ENCODE data around the gene OR1D5. TPM values are rescaled to one million over a fixed set of nuclear protein-coding genes. Genes with fewer than 3 reads are reported as not detected.
"Not testable (repeated sequence)": the region's sequence is repeated elsewhere in the genome, so short reads cannot be mapped to it uniquely, and the experiment has no call there.

Gene OR1D5, protein sequence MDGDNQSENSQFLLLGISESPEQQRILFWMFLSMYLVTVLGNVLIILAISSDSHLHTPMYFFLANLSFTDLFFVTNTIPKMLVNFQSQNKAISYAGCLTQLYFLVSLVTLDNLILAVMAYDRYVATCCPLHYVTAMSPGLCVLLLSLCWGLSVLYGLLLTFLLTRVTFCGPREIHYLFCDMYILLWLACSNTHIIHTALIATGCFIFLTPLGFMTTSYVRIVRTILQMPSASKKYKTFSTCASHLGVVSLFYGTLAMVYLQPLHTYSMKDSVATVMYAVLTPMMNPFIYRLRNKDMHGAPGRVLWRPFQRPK
- not detected for total RNA-seq

DNA sequence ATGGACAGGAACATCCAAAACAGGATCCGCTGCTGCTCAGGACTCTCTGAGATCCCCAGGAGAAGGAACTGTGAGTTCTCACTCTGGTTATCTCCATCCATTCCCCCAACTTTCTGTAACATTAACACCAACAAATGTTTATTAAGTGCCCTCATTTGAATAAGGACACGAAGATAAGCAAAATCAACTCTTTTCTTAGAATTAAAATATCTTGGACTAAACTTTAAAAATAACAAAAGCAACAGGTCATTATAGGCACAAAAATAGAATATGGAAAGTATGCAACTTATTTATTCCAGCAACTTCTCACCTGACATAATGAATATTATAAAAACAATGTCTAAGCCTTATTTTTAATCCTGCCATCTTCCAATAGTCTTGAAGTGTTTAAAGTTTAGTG, at the start of gene OR1D5:
Gene OR1D5 (minus strand): TSS at position 101 of the 400 bp plus-strand sequence. CDS start 0 bp downstream, at position 101.
- H3K36me3 Mint-ChIP-seq (ENCODE audit: low read depth); H3K9me3 Mint-ChIP-seq (ENCODE audit: insufficient read depth); H3K4me1 Mint-ChIP-seq (ENCODE audit: low read depth); H3K4me3 Mint-ChIP-seq; DNase-seq; H3K27ac Mint-ChIP-seq; H3K27me3 Mint-ChIP-seq (ENCODE audit: low read depth); CTCF ChIA-PET; ATAC-seq; POLR2A ChIA-PET: not testable (repeated sequence)

DNA sequence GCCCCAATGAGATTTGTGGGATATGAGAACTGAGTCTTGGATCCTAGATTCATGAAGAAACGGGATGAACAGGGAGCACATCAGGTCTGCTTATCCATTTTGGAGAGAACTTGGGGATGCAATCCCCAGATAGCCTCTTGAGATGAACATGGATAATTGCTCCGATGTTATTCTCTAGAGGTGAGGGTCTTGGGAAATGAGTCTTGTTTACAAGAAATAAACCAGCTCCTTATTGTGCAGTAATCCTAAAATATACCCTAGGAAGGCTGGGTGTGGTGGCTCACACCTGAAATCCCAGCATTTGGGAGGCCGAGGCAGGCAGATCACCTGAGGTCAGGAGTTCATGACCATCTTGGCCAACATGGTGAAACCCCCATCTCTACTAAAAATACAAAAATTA, 40.9 kb upstream of the OR1D5 start, which contains the start of gene OR1D2:
Gene OR1D2 (minus strand): TSS at position 101 of the 400 bp plus-strand sequence. CDS start 11,426 bp downstream, outside the sequence.
- H3K9me3 Mint-ChIP-seq (ENCODE audit: insufficient read depth): peaks cover 3% of the 10 kb centered on the region
- CTCF ChIA-PET: no interaction called here
- H3K36me3 Mint-ChIP-seq (ENCODE audit: low read depth): no peaks in the 10 kb centered on the region
- DNase-seq (no peak), ATAC-seq (no peak)
- POLR2A ChIA-PET: no interaction called here
- H3K4me3 Mint-ChIP-seq: no peak within 1 kb of the TSS
- H3K27me3 Mint-ChIP-seq (ENCODE audit: low read depth): peaks cover 2% of the 10 kb centered on the region
- no peaks in the 10 kb centered on the region for H3K4me1 Mint-ChIP-seq (ENCODE audit: low read depth)
- H3K27ac Mint-ChIP-seq: no peak within 1 kb of the TSS

DNA sequence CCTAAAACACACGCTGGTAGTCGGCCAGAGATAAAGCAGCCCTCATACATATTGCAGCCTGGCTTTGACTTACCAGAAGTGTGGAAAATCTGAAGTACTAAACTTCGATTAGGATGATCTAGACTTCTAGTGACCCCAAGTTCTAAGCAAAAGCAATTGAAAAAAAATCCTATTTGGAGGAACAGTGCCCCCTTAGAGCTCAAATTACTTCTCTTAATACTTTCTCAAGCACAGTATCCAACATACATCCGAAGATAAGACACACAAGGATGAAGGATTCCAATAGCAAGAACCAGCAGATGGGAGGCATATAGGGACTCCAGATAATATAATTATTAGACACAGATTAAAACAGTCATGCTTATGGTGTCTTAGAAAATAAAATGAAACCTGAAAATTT, 10.4 kb upstream of the OR1D5 start:
- H3K27ac Mint-ChIP-seq; ATAC-seq; CTCF ChIA-PET; H3K27me3 Mint-ChIP-seq (ENCODE audit: low read depth); H3K4me1 Mint-ChIP-seq (ENCODE audit: low read depth); POLR2A ChIA-PET; H3K9me3 Mint-ChIP-seq (ENCODE audit: insufficient read depth); DNase-seq; H3K4me3 Mint-ChIP-seq; H3K36me3 Mint-ChIP-seq (ENCODE audit: low read depth): not testable (repeated sequence)

DNA sequence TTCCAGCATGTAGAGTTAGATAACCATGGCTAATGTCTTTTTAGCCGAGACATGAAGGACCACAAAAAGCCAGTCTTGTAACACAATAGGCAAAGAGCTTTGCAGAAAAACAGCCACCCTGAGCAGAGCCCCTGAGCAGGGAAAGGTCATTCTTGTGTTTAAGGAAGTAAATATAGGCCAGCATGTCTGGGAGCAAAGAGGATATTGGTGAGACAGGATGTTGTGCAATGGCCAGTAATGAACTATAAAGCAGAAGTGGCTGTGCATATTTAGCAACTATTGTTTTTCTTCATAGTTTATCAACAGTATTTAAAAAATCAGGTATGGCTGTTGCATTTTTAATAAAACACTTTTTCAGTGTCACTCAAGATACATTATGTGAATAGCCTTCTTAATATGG, 1.8 kb upstream of the OR1D5 start:
- CTCF ChIA-PET; DNase-seq; H3K4me1 Mint-ChIP-seq (ENCODE audit: low read depth); H3K9me3 Mint-ChIP-seq (ENCODE audit: insufficient read depth); H3K4me3 Mint-ChIP-seq; H3K27ac Mint-ChIP-seq; H3K36me3 Mint-ChIP-seq (ENCODE audit: low read depth); H3K27me3 Mint-ChIP-seq (ENCODE audit: low read depth); ATAC-seq; POLR2A ChIA-PET: not testable (repeated sequence)

DNA sequence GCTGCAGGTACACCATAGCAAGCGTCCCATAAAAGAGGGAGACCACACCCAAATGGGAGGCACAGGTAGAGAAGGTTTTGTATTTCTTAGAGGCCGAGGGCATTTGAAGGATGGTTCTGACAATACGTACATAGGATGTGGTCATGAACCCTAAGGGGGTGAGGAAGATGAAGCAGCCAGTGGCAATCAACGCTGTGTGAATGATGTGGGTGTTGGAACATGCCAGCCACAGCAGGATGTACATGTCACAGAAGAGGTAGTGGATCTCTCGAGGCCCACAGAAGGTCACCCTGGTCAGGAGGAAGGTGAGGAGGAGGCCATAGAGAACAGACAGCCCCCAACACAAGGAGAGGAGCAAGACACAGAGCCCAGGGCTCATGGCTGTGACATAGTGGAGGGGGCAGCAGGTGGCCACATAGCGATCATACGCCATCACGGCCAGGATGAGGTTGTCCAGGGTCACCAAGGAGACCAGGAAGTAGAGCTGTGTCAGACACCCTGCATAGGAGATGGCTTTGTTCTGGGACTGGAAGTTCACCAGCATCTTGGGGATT, 506 bp downstream of the OR1D5 start:
- H3K27ac Mint-ChIP-seq; ATAC-seq; H3K4me1 Mint-ChIP-seq (ENCODE audit: low read depth); CTCF ChIA-PET; H3K36me3 Mint-ChIP-seq (ENCODE audit: low read depth); DNase-seq; H3K9me3 Mint-ChIP-seq (ENCODE audit: insufficient read depth); POLR2A ChIA-PET; H3K27me3 Mint-ChIP-seq (ENCODE audit: low read depth); H3K4me3 Mint-ChIP-seq: not testable (repeated sequence)

DNA sequence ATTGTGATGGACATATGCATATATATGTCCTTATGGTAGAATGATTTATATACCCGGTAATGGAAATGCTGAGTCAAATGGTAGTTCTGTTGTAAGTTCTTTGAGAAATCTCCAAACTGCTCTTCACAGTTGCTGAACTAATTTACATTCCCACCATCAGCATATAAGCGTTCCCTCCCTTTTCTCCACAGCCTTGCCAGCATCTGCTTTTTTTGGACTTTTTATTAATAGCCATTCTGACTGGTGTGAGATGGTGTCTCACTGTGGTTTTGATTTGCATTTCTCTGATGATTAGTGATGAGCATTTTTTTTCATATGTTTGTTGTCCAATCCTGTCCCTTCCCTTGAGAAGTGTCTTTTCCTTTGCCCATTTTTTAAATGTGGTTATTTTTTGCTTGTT, 8.5 kb downstream of the OR1D5 start:
- H3K27me3 Mint-ChIP-seq (ENCODE audit: low read depth); DNase-seq; POLR2A ChIA-PET; CTCF ChIA-PET; H3K9me3 Mint-ChIP-seq (ENCODE audit: insufficient read depth); H3K4me1 Mint-ChIP-seq (ENCODE audit: low read depth); H3K4me3 Mint-ChIP-seq; H3K27ac Mint-ChIP-seq; H3K36me3 Mint-ChIP-seq (ENCODE audit: low read depth); ATAC-seq: not testable (repeated sequence)

DNA sequence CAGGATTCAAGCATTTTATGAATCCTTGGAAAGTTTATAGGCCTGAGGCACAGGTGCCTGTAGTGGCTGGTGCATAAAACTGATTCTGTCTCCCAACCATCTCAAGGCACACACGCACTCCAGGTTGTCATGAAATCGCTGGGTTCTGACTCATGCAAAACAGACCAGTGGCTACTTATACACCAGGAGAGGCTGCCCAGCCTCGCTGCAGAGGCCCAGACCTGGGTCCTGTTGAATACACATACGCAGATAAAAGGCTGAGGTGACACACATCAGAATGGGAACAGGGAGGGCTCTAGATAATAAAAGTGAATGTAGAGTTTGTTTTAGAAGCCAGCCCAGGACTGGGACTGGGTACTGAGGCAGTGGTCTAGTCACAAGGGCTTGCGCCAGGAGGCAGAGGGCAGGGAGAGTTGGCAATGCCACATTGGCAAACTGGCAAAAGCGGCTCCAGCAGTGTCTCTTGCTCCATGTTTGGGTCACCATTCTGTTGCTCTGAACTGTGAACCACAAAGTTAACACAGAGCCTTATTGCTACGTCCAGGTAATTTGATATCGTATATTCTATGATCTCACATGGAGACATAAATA, 13.6 kb downstream of the OR1D5 start:
- ChIA-PET CTCF (interaction anchor here (0.6 to 1.6 kb wide), 5 partner anchors 201 to 620 kb away, joined by 3 to 6 read pairs (median 3); partner anchors contain the start of genes CTNS and SHPK), POLR2A (interaction anchor here (0.6 kb wide), 1 partner anchor 91 kb away, joined by 7 read pairs; no protein-coding TSS in a partner anchor)
- no peaks in the 10 kb centered on the region for H3K36me3 Mint-ChIP-seq (ENCODE audit: low read depth)
- no peaks in the 10 kb centered on the region for H3K9me3 Mint-ChIP-seq (ENCODE audit: insufficient read depth)
- no peak overlapping the region for H3K27ac Mint-ChIP-seq
- ATAC-seq (no peak), DNase-seq (peak; percentile 20)
- peaks cover 7% of the 10 kb centered on the region for H3K27me3 Mint-ChIP-seq (ENCODE audit: low read depth)
- peak overlapping the region; percentile 89 for H3K4me3 Mint-ChIP-seq
- peaks cover 13% of the 10 kb centered on the region for H3K4me1 Mint-ChIP-seq (ENCODE audit: low read depth)

DNA sequence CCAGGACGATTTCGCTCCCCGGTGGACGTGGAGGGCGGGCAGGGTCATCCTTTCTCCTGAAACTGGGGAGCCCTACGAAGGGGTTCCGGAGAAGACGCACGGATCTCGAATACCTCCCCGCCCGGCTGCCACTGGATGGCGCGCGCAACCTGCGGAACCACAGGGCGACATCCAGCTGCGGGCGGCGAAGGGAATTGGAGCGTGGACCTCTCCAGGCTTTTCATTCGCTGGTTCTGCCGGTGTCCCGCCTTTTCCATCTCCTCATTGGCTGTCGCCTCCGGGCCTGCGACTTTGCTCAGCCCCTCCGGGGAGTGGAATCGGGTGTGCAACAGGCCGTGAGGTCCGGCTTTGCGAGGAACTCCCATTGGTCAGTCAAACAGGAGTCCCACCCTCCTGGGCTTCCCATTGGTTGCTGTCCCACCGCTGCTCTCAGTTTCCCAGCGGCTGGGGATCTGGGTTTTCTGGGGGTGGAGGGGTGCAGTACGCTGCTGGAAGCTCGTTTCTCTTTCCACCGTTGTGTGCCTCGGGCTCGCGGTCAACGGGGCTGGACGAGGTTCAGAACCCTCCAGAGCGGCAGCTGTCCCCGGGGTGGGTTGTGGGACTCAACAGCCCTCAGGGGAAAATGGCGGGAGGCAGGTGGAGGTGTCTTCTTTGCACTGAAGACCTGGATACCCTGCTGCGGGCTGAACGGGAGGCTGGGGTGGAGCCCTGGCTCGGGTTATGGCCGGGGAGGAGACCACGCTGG, 14.5 kb downstream of the OR1D5 start:
- peak overlapping the region; percentile 84 for H3K27ac Mint-ChIP-seq
- H3K9me3 Mint-ChIP-seq (ENCODE audit: insufficient read depth): peaks cover 7% of the 10 kb centered on the region
- ATAC-seq (peak; percentile 100), DNase-seq (peak; percentile 96)
- no peaks in the 10 kb centered on the region for H3K36me3 Mint-ChIP-seq (ENCODE audit: low read depth)
- CTCF ChIA-PET: interaction anchor here (0.6 to 1.6 kb wide), 12 partner anchors 9 to 967 kb away, joined by 3 to 6 read pairs (median 3); partner anchors contain the start of genes CTNS and SHPK
- H3K27me3 Mint-ChIP-seq (ENCODE audit: low read depth): peaks cover 7% of the 10 kb centered on the region
- H3K4me1 Mint-ChIP-seq (ENCODE audit: low read depth): peaks cover 13% of the 10 kb centered on the region
- H3K4me3 Mint-ChIP-seq: peak overlapping the region; percentile 89
- POLR2A ChIA-PET: interaction anchor here (1.0 kb wide), 1 partner anchor 587 kb away, joined by 4 read pairs; the partner anchor contains the start of genes CTNS and SHPK

DNA sequence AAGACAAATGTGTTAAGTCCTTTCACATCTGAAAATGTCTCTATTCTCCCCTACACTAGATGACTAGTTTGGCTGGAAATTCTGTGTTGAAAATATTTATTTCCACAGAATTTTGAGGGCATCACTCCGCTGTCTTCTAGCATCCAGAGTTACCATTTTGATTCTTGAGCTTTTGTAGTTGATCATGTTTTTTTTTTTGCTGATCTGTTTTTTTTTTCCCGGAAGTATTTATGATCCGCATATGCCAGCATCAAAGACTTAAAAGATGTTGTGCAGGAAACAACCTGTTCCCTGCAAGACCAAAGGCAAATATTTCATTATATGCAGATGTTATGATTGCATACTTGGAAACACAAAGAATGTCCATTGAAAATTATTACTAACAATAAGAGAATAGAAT, 16.7 kb downstream of the OR1D5 start:
- CTCF ChIA-PET: no interaction called here
- no peak overlapping the region for H3K27ac Mint-ChIP-seq
- peaks cover 13% of the 10 kb centered on the region for H3K4me1 Mint-ChIP-seq (ENCODE audit: low read depth)
- peaks cover 19% of the 10 kb centered on the region for H3K9me3 Mint-ChIP-seq (ENCODE audit: insufficient read depth)
- H3K27me3 Mint-ChIP-seq (ENCODE audit: low read depth): peaks cover 9% of the 10 kb centered on the region
- H3K4me3 Mint-ChIP-seq: no peak overlapping the region
- no peak for DNase-seq
- ATAC-seq: no peak
- H3K36me3 Mint-ChIP-seq (ENCODE audit: low read depth): no peaks in the 10 kb centered on the region
- POLR2A ChIA-PET: no interaction called here

DNA sequence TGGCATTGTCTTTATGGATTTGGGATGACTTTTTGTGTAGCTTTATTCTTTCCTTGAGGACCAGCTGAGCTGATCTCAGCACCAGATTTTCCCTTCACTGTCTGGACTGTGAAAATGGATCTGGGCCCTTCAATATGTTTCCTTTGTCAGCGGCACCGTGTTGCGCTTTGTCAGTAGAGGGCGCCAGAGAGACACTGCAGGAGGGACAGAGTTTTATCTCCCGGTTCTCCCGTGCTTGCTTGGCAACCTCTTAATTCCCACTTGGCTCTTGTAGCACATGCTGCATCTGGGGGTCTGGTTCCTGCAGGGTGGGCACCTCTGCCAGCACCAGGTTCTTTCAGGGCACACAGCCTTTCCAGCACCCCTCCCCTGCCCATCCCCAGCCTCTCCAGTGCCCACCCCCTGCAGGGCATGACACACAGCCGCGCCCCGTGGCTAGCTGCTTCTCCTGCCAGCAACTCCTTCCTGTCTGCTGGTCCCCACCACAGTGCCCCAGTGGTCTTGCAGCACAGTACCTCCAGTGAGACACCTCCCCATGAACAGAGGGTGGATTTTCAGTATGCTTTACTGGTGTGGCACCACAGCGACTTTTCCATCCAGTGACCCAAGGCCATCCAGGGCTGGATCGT, 19.6 kb downstream of the OR1D5 start:
- no peak for ATAC-seq
- H3K27me3 Mint-ChIP-seq (ENCODE audit: low read depth): peaks cover 9% of the 10 kb centered on the region
- DNase-seq: peak; percentile 40
- H3K4me3 Mint-ChIP-seq: no peak overlapping the region
- H3K27ac Mint-ChIP-seq: no peak overlapping the region
- H3K4me1 Mint-ChIP-seq (ENCODE audit: low read depth): peaks cover 9% of the 10 kb centered on the region
- no peaks in the 10 kb centered on the region for H3K36me3 Mint-ChIP-seq (ENCODE audit: low read depth)
- H3K9me3 Mint-ChIP-seq (ENCODE audit: insufficient read depth): peaks cover 19% of the 10 kb centered on the region
- ChIA-PET POLR2A (no interaction called here), CTCF (interaction anchor here (0.9 to 1.3 kb wide), 2 partner anchors 8 to 14 kb away, joined by 3 to 4 read pairs; no protein-coding TSS in a partner anchor)

DNA sequence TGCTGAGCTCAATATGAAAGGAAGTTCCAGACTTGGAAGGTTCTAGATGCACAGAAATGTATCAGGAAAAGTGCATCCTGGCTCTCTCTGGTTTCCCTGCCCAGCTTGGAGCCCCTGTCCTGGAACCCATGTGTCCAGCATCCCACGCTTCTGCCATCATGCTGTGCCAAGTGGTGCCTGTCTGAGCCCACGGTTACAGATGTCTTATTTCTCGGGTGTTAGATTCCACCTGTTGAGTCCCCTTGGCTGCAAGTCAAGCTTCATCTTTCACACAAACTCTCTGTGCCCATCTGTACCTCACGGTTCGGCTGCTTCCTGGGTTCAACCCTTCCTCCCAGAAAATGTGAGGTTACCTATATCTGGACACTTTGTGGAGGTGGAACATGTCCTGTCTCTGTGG, 22.5 kb downstream of the OR1D5 start:
- H3K4me1 Mint-ChIP-seq (ENCODE audit: low read depth): no peaks in the 10 kb centered on the region
- no peak overlapping the region for H3K4me3 Mint-ChIP-seq
- H3K27ac Mint-ChIP-seq: no peak overlapping the region
- ATAC-seq: no peak
- peaks cover 8% of the 10 kb centered on the region for H3K27me3 Mint-ChIP-seq (ENCODE audit: low read depth)
- ChIA-PET CTCF (no interaction called here), POLR2A (interaction anchor here (0.6 kb wide), 1 partner anchor 81 kb away, joined by 4 read pairs; no protein-coding TSS in a partner anchor)
- DNase-seq: no peak
- H3K9me3 Mint-ChIP-seq (ENCODE audit: insufficient read depth): peaks cover 19% of the 10 kb centered on the region
- no peaks in the 10 kb centered on the region for H3K36me3 Mint-ChIP-seq (ENCODE audit: low read depth)
